Subcutaneous adipose tissue (tissue), 4 donors: Measurements from ENCODE around the gene OLFML1. TPM values are rescaled to one million over a fixed set of nuclear protein-coding genes. Genes with fewer than 3 reads are reported as not detected.

Experiments used
- CTCF ChIP-seq: fragments of 450-650 bp; IDR thresholded peaks from one replicate; pipeline ENCODE4 v1.5.1; 2016; ENCODE audit warnings: low read depth, mild to moderate bottlenecking, control low read depth, antibody characterized with exemption, moderate library complexity
- total RNA-seq, 4 donors: library from RNA; depleted of rRNA; stranded (reverse); fragments of >200 nt; gene quantifications; one replicate each; pipeline ENCODE4 v1.1.0, GENCODE V29; 2016

The OLFML1 gene
- total RNA-seq, 4 donors from 2014 or later, result 4.1 to 8.8 (median 8.3) TPM

GRCh38 chr11:7495882-7496551 lies 10.7 kb downstream of the OLFML1 start:
- TF ChIP-seq CTCF, result no peak

GRCh38 chr11:7498193-7498592 lies 12.9 kb downstream of the OLFML1 start:
- no peak for TF ChIP-seq CTCF

GRCh38 chr11:7499081-7499480 lies 13.8 kb downstream of the OLFML1 start:
- TF ChIP-seq CTCF, result no peak

GRCh38 chr11:7500251-7500650 lies 14.9 kb downstream of the OLFML1 start:
- no peak for TF ChIP-seq CTCF

GRCh38 chr11:7501251-7501650 lies 15.9 kb downstream of the OLFML1 start:
- no peak for TF ChIP-seq CTCF

GRCh38 chr11:7501894-7502293 lies 16.6 kb downstream of the OLFML1 start:
- TF ChIP-seq CTCF, result no peak

- TF ChIP-seq CTCF, result no peak
These were observed 20.9 kb downstream of the OLFML1 start for GRCh38 chr11:7506243-7506642.
